GM23248 (cell line): ENCODE results near the gene TFRC.

Experiments
- EZH2 ChIP-seq: fragments of 200-600 bp; sonication (generic); IDR thresholded peaks from 2 replicates; pipeline ENCODE4 v1.6.1; 2018; ENCODE audit warnings: antibody characterized with exemption, mild to moderate bottlenecking; ENCODE audit not compliant: insufficient read depth, poor library complexity, severe bottlenecking
- EZH2phosphoT487 ChIP-seq: fragments of 200-600 bp; sonication (generic); IDR thresholded peaks from 2 replicates; pipeline ENCODE4 v1.6.1; 2018; ENCODE audit warnings: antibody characterized with exemption, moderate library complexity, mild to moderate bottlenecking, low read depth; ENCODE audit not compliant: insufficient read depth

DNA sequence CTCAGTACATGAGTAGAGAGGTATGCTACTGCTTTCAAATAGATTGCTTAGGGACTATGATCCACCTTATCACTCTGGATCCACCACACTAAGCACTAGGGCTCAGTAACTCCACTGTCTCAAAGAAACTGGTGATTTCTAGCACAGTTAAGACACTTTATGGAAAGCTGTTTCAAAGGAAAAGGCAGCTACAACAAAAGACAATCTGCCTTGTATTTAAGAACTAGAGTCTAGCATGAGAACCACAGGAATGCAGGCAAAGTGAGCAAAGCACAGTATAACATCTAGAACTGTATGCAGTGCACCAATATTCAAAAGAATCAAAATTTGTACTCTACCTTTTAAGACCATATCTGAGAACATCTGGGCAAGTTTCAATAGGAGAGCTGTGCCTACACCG is 17.9 kb downstream of the TFRC start:
- TF ChIP-seq EZH2, result no peak
- TF ChIP-seq EZH2phosphoT487, result no peak
